ENCODE results near the gene URB1.

- TF ChIP-seq CTCF (IDR thresholded peaks at IDR 0.05; ENCODE audit: insufficient read depth, low read length, poor library complexity, severe bottlenecking) (no peak), EZH2phosphoT487 (conservative IDR thresholded peaks at IDR 0.05; ENCODE audit: low read length) (no peak)
Measured at GRCh38 chr21:32340863-32341848, 51.7 kb downstream of the URB1 start.
